GM18499 (cell line): ENCODE data around the gene RNU7-1.
A peak's percentile ranks its signal among the peaks of the same experiment; 100 is the strongest.

Experiments used
- ATAC-seq: cut with Tn5 transposase; IDR thresholded peaks from one replicate; pipeline ENCODE4 v1.9.1; 2021; ENCODE audit warnings: moderate number of reproducible peaks; ENCODE audit not compliant: insufficient read depth, unreplicated experiment

Gene RNU7-1

GRCh38 chr12:6936636-6937480 lies 6.8 kb upstream of the RNU7-1 start:
- no peak for ATAC-seq

- ATAC-seq: peak; percentile 66
Measured at GRCh38 chr12:6937481-6938352, 5.9 kb upstream of the RNU7-1 start.

- ATAC-seq: no peak
Measured at GRCh38 chr12:6938353-6939190, 5.0 kb upstream of the RNU7-1 start.

GRCh38 chr12:6939191-6939540 lies 4.5 kb upstream of the RNU7-1 start:
- no peak for ATAC-seq

- ATAC-seq: no peak
Measured at GRCh38 chr12:6941267-6941666, 2.3 kb upstream of the RNU7-1 start.

GRCh38 chr12:6941782-6942181 lies 1.8 kb upstream of the RNU7-1 start:
- ATAC-seq: no peak

GRCh38 chr12:6942331-6942665 lies 1.3 kb upstream of the RNU7-1 start:
- ATAC-seq: no peak

- no peak for ATAC-seq
Measured at GRCh38 chr12:6943389-6943721, 261 bp upstream of the RNU7-1 start.

GRCh38 chr12:6944381-6945186 lies 968 bp downstream of the RNU7-1 start:
- no peak for ATAC-seq

GRCh38 chr12:6945613-6946012 lies 2.0 kb downstream of the RNU7-1 start:
- ATAC-seq: no peak

GRCh38 chr12:6946033-6946919 lies 2.7 kb downstream of the RNU7-1 start:
- ATAC-seq: no peak

- ATAC-seq: no peak
Measured at GRCh38 chr12:6946920-6947374, 3.3 kb downstream of the RNU7-1 start.

GRCh38 chr12:6947615-6948014 lies 4.0 kb downstream of the RNU7-1 start:
- ATAC-seq: no peak

- no peak for ATAC-seq
Measured at GRCh38 chr12:6948873-6949594, 5.4 kb downstream of the RNU7-1 start.

GRCh38 chr12:6950401-6950801 lies 6.8 kb downstream of the RNU7-1 start:
- ATAC-seq: no peak

GRCh38 chr12:6950811-6951540 lies 7.4 kb downstream of the RNU7-1 start, which contains the start of gene PTPN6:
Gene PTPN6 (plus strand): TSS chr12:6951356. CDS start chr12:6951513, 157 bp downstream.
- ATAC-seq: no peak

- ATAC-seq: no peak
Measured at GRCh38 chr12:6951551-6952120, 8.0 kb downstream of the RNU7-1 start.
